B cell (primary cell): ENCODE data around the gene PRXL2A. TPM values are rescaled to one million over a fixed set of nuclear protein-coding genes. Genes with fewer than 3 reads are reported as not detected.

Experiments
- ATAC-seq: fragments of 200-7000 bp; cut with Tn5 transposase; one replicate; pipeline ENCODE4 v1.10.0; 2021; ENCODE audit warnings: low read depth, mild to moderate bottlenecking, moderate number of reproducible peaks, moderate library complexity
- CTCF ChIA-PET: fragments of 350-600 bp; sonication (Branson Sonifier 250); formaldehyde crosslinking; loops from one replicate; lab custom pipeline; 2021; ENCODE audit warnings: antibody characterized with exemption, inconsistent platforms; lab: Charles Lee
- POLR2A ChIA-PET: fragments of 350-600 bp; sonication (Branson Sonifier 250); formaldehyde crosslinking; loops from one replicate; lab custom pipeline; 2021; ENCODE audit warnings: antibody characterized with exemption; lab: Charles Lee
- DNase-seq: peaks from one replicate; pipeline ENCODE4 v3.0.0; 2013
- H2AFZ ChIP-seq: 2 replicates; pipeline ENCODE4 v1.6.1; 2012; ENCODE audit warnings: mild to moderate bottlenecking, low read depth, low read length; ENCODE audit not compliant: insufficient read depth, poor library complexity, severe bottlenecking
- H3K27ac ChIP-seq, 2 donors: 1 replicate in 1 of 2; 2 replicates in 1 of 2; pipeline ENCODE4 v1.5.1; 2012 to 2013; ENCODE audit warnings: low read length in 2 of 2, mild to moderate bottlenecking in 2 of 2, moderate library complexity in 1 of 2
- H3K27me3 ChIP-seq, 4 experiments: fragments of 200-600 bp in 1 of 4; sonication (generic) in 1 of 4; replicated peaks in 1 of 4; 1 replicate in 2 of 4; 2 replicates in 2 of 4; pipeline versions ENCODE4 v1.6.1 to v1.7.0; 2013 to 2016; ENCODE audit warnings: low read length in 3 of 4, mild to moderate bottlenecking in 2 of 4, mixed read lengths in 1 of 4, moderate library complexity in 1 of 4; ENCODE audit not compliant: insufficient read depth in 4 of 4, control insufficient read depth in 3 of 4; ENCODE audit errors: control extremely low read depth in 1 of 4
- H3K36me3 ChIP-seq, 2 experiments: replicated peaks in 1 of 2; 1 replicate in 1 of 2; 2 replicates in 1 of 2; pipeline versions ENCODE4 v1.6.1 to v1.7.1; 2013; ENCODE audit warnings: low read length in 1 of 2; ENCODE audit not compliant: insufficient read depth in 2 of 2, control insufficient read depth in 1 of 2; ENCODE audit errors: control extremely low read depth in 1 of 2, extremely low read depth in 1 of 2
- H3K4me1 ChIP-seq, 2 donors: fragments of 200-600 bp in 1 of 2; sonication (generic) in 1 of 2; 1 replicate in 1 of 2; 2 replicates in 1 of 2; pipeline versions ENCODE4 v1.5.1 to v1.6.1; 2013 to 2017; ENCODE audit warnings: low read length in 2 of 2; ENCODE audit not compliant: control insufficient read depth in 2 of 2, insufficient read depth in 2 of 2
- H3K4me2 ChIP-seq: replicated peaks from 2 replicates; pipeline ENCODE3; 2012; ENCODE audit warnings: mild to moderate bottlenecking, low read depth, low read length; ENCODE audit not compliant: poor library complexity, severe bottlenecking
- H3K4me3 ChIP-seq, 5 experiments: fragments of 200-600 bp in 1 of 5; sonication (generic) in 1 of 5; 1 replicate in 3 of 5; 2 replicates in 2 of 5; pipeline versions ENCODE4 v1.5.1 to v1.7.0; 2011 to 2016; ENCODE audit warnings: low read length in 4 of 5, mild to moderate bottlenecking in 4 of 5, low read depth in 2 of 5, control low read depth in 1 of 5, moderate library complexity in 1 of 5; ENCODE audit not compliant: insufficient read depth in 1 of 5; ENCODE audit errors: control extremely low read depth in 1 of 5, extremely low read depth in 1 of 5
- H3K79me2 ChIP-seq: fragments of 200-600 bp; sonication (generic); one replicate; pipeline ENCODE4 v1.6.0; 2016; ENCODE audit warnings: low read length; ENCODE audit not compliant: control insufficient read depth, insufficient read depth
- H3K9ac ChIP-seq: fragments of 200-600 bp; sonication (generic); 2 replicates; pipeline ENCODE4 v1.6.1; 2017; ENCODE audit warnings: mild to moderate bottlenecking, low read length, moderate library complexity
- H3K9me3 ChIP-seq, 3 donors: one replicate each; pipeline versions ENCODE4 v1.6.1 to v1.7.1; 2013; ENCODE audit warnings: low read length in 2 of 3; ENCODE audit not compliant: control insufficient read depth in 2 of 3, insufficient read depth in 1 of 3; ENCODE audit errors: control extremely low read depth in 1 of 3
- H4K20me1 ChIP-seq: 2 replicates; pipeline ENCODE4 v1.6.0; 2012; ENCODE audit warnings: mild to moderate bottlenecking, low read length; ENCODE audit not compliant: insufficient read depth, control insufficient read depth, poor library complexity, severe bottlenecking
- H3K27ac Mint-ChIP-seq: one replicate; pipeline ENCODE4 v1.8.0; 2021; ENCODE audit warnings: mixed read lengths
- H3K27me3 Mint-ChIP-seq: one replicate; pipeline ENCODE4 v1.8.0; 2021; ENCODE audit warnings: mixed read lengths
- H3K4me1 Mint-ChIP-seq: one replicate; pipeline ENCODE4 v1.8.0; 2021; ENCODE audit warnings: mixed read lengths
- H3K4me3 Mint-ChIP-seq: one replicate; pipeline ENCODE4 v1.8.0; 2021; ENCODE audit warnings: mixed read lengths
- H3K9me3 Mint-ChIP-seq: one replicate; pipeline ENCODE4 v1.8.0; 2022; ENCODE audit warnings: mixed read lengths; ENCODE audit not compliant: insufficient read depth
- CTCF ChIP-seq: fragments of 200-600 bp; IDR thresholded peaks from one replicate; pipeline ENCODE4 v1.8.0; 2022; ENCODE audit warnings: antibody characterized with exemption, mild to moderate bottlenecking
- EZH2 ChIP-seq: IDR thresholded peaks from 2 replicates; pipeline ENCODE4 v1.6.1; 2012; ENCODE audit warnings: borderline replicate concordance, low read depth, mild to moderate bottlenecking, moderate library complexity, low read length; ENCODE audit not compliant: insufficient read depth, poor library complexity, severe bottlenecking
- WGBS: methylation state at CpG from one replicate; pipeline ENCODE4 v1.1.5; 2013; ENCODE audit warnings: missing lambda C conversion rate; ENCODE audit not compliant: insufficient coverage; 5-methylcytosine and 5-hydroxymethylcytosine counted together
- intact Hi-C: fragments of 100-400 bp; cut with micrococcal nuclease; formaldehyde crosslinking; loops from one replicate; pipeline ENCODE4 v1.10.0; 2022
- polyA plus RNA-seq: library from polyadenylated mRNA; depleted of rRNA; stranded (reverse); fragments of >200 nt; gene quantifications from 2 replicates; pipeline ENCODE4 v1.2.3, GENCODE V29; 2012
- total RNA-seq, 2 donors: library from RNA; stranded (reverse); fragments of 120-200 nt in 1 of 2; gene quantifications; 1 replicate in 1 of 2; 2 replicates in 1 of 2; pipeline versions ENCODE4 v1.2.3 to v1.2.4, GENCODE V29; 2013 to 2022

The PRXL2A gene
- total and polyA plus RNA-seq, 2 donors (not counting 1 experiment from before 2014, with no cell fraction given): 2.8 to 9.4 TPM

DNA sequence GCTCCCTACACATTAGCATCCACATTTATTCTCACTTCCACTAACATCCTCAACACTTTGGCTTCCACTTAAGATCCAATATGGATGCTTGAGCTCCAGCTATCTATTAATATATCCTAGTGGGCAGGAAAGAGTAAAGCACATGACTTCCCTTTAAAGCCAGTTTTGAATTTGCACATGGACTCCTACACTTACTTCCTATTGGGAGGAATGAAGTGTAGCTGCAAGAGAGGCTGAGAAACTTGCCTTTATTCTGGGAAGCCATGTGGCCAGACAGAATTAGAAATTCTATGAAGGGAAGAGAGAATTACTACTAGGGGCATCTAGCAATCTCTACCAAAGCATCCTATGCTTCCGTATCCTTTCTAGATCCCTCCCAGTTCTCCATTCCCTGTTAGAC, 42.8 kb downstream of the PRXL2A start:
- Histone ChIP-seq H3K4me2 (no peak overlapping the region), H3K4me1 (peaks cover 10 to 20% of the 10 kb centered on the region in 2 donors), H4K20me1 (peaks cover 15% of the 10 kb centered on the region), H3K4me3 (no peak overlapping the region), H3K9ac (no peak overlapping the region), H3K27ac (no peak overlapping the region), H3K27me3 (no peaks in the 10 kb centered on the region), H2AFZ (no peak overlapping the region), H3K9me3 (no peaks in the 10 kb centered on the region), H3K79me2 (peaks cover 9% of the 10 kb centered on the region), H3K36me3 (no peaks in the 10 kb centered on the region)
- Mint-ChIP-seq H3K27ac (no peak overlapping the region), H3K27me3 (no peaks in the 10 kb centered on the region), H3K4me1 (peaks cover 24% of the 10 kb centered on the region), H3K9me3 (no peaks in the 10 kb centered on the region), H3K4me3 (no peak overlapping the region)
- WGBS: 100% methylated on average over 1 of the region's 1 CpG
- ChIA-PET POLR2A (interaction anchor here (0.8 kb wide), 1 partner anchor 49 kb away, joined by 3 read pairs; no protein-coding TSS in a partner anchor), CTCF (interaction anchor here (14.9 kb wide), 1 partner anchor 54 kb away, joined by 500 read pairs; no protein-coding TSS in a partner anchor)
- no peak for TF ChIP-seq CTCF
- TF ChIP-seq EZH2: no peak
- DNase-seq: no peak
- no peak for ATAC-seq
- intact Hi-C loops: no loop called here

DNA sequence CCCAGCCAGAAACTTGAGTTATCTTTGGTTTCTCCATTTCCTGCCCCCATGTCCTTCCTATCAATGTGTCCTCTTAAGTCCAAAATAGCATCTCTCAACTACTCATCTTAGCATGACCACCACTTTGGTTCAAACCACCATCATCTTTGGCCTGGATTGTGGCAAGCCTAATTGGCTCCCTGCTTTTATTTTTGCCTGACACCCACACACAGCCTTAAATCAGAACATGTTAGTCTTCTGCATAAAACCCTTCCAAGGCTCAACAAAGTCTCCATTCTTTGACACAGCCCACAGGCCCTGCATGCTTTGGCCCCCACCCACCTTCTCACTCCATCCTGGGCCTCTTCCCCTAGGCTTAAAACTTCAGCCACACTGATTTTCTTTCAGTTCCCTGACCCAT, 43.7 kb downstream of the PRXL2A start:
- intact Hi-C loops: no loop called here
- no peak for ATAC-seq

More for the DNA sequence above, 43.7 kb downstream of the PRXL2A start:
- H3K4me3 Mint-ChIP-seq: no peak overlapping the region
- no peak overlapping the region for H3K4me3 ChIP-seq
- no peak overlapping the region for H3K27ac Mint-ChIP-seq
- H3K4me2 ChIP-seq: no peak overlapping the region
- peak overlapping the region in 1 of 2 donors; percentile 27 for H3K27ac ChIP-seq
- TF ChIP-seq EZH2 (no peak), CTCF (no peak)
- ChIA-PET POLR2A (no interaction called here), CTCF (interaction anchor here (1.8 to 14.9 kb wide), 2 partner anchors 8 to 53 kb away, joined by 9 to 500 read pairs; no protein-coding TSS in a partner anchor)
- no peaks in the 10 kb centered on the region for H3K27me3 Mint-ChIP-seq
- H3K4me1 ChIP-seq: peaks cover 15 to 28% of the 10 kb centered on the region in 2 donors
- no peak for DNase-seq
- H3K79me2 ChIP-seq: peaks cover 18% of the 10 kb centered on the region
- H4K20me1 ChIP-seq: peaks cover 22% of the 10 kb centered on the region
- H3K4me1 Mint-ChIP-seq: peaks cover 29% of the 10 kb centered on the region
- H3K9ac ChIP-seq: no peak overlapping the region
- H3K27me3 ChIP-seq: no peaks in the 10 kb centered on the region
- no peaks in the 10 kb centered on the region for H3K9me3 Mint-ChIP-seq
- H3K9me3 ChIP-seq: no peaks in the 10 kb centered on the region
- no peaks in the 10 kb centered on the region for H3K36me3 ChIP-seq
- no peak overlapping the region for H2AFZ ChIP-seq
